Endodermal cell (in vitro differentiated cells): ENCODE data around the gene ACTN1. TPM values are rescaled to one million over a fixed set of nuclear protein-coding genes. Genes with fewer than 3 reads are reported as not detected.
A peak's percentile ranks its signal among the peaks of the same experiment; 100 is the strongest.
"Not testable (repeated sequence)": the region's sequence is repeated elsewhere in the genome, so short reads cannot be mapped to it uniquely, and the experiment has no call there.

Experiments used
- DNase-seq: peaks from one replicate; pipeline ENCODE4 v3.0.0-alpha.2; 2017
- H3K27ac ChIP-seq: 2 replicates; pipeline ENCODE4 v1.5.1; 2013; ENCODE audit warnings: mild to moderate bottlenecking, low read depth, low read length, moderate library complexity
- H3K27me3 ChIP-seq: 2 replicates; pipeline ENCODE4 v1.6.1; 2013; ENCODE audit warnings: mild to moderate bottlenecking, low read length, moderate library complexity; ENCODE audit not compliant: insufficient read depth, control insufficient read depth, poor library complexity, severe bottlenecking
- H3K36me3 ChIP-seq: 2 replicates; pipeline ENCODE4 v1.7.0; 2013; ENCODE audit warnings: mild to moderate bottlenecking, low read length, moderate library complexity; ENCODE audit not compliant: control insufficient read depth, insufficient read depth
- H3K4me1 ChIP-seq: one replicate; pipeline ENCODE4 v1.7.0; 2013; ENCODE audit warnings: low read length; ENCODE audit not compliant: control insufficient read depth, insufficient read depth
- H3K4me3 ChIP-seq: 2 replicates; pipeline ENCODE4 v1.5.1; 2013; ENCODE audit warnings: mild to moderate bottlenecking, low read length, moderate library complexity
- H3K9ac ChIP-seq: 2 replicates; pipeline ENCODE4 v1.6.1; 2013; ENCODE audit warnings: mild to moderate bottlenecking, low read length, moderate library complexity; ENCODE audit not compliant: poor library complexity, severe bottlenecking; ENCODE audit errors: extremely low read depth
- H3K9me3 ChIP-seq: 2 replicates; pipeline ENCODE4 v1.6.1; 2013; ENCODE audit warnings: mild to moderate bottlenecking, low read length, moderate library complexity; ENCODE audit not compliant: control insufficient read depth
- H3K27ac Mint-ChIP-seq: 2 replicates; pipeline ENCODE4 v1.8.0; 2020; ENCODE audit warnings: mixed read lengths
- H3K27me3 Mint-ChIP-seq: 2 replicates; pipeline ENCODE4 v1.8.0; 2021; ENCODE audit warnings: mild to moderate bottlenecking, mixed read lengths; ENCODE audit not compliant: insufficient read depth
- H3K36me3 Mint-ChIP-seq: 2 replicates; pipeline ENCODE4 v1.8.0; 2020; ENCODE audit warnings: low read depth, mixed read lengths
- H3K4me1 Mint-ChIP-seq: 2 replicates; pipeline ENCODE4 v1.8.0; 2020; ENCODE audit warnings: mixed read lengths
- H3K4me3 Mint-ChIP-seq: 2 replicates; pipeline ENCODE4 v1.8.0; 2020; ENCODE audit warnings: mild to moderate bottlenecking, moderate library complexity, mixed read lengths
- H3K9me3 Mint-ChIP-seq: 2 replicates; pipeline ENCODE4 v1.8.0; 2020; ENCODE audit warnings: mild to moderate bottlenecking, mixed read lengths
- CTCF ChIP-seq: fragments of 200-600 bp; sonication (generic); conservative IDR thresholded peaks from 2 replicates; pipeline ENCODE4 v1.5.0; 2021; ENCODE audit warnings: antibody characterized with exemption, mild to moderate bottlenecking
- WGBS, 2 experiments: methylation state at CpG; one replicate each; pipeline versions ENCODE4 v1.1.5 to v1.1.7; 2013; ENCODE audit warnings: missing lambda C conversion rate in 2 of 2, mixed read lengths in 1 of 2; ENCODE audit not compliant: insufficient coverage in 1 of 2, insufficient read length in 1 of 2; 5-methylcytosine and 5-hydroxymethylcytosine counted together
- total RNA-seq, 2 donors: library from RNA; stranded (reverse); fragmentation: NEBNext Ultra II Directional in 1 of 2; extraction: Animal tissue kit (Norgen Biotek cat#: 25700) in 1 of 2; gene quantifications; 2 replicates in 1 of 2; 3 replicates in 1 of 2; pipeline ENCODE4 v1.2.1, GENCODE V29; 2021

ACTN1 gene
- total RNA-seq, 2 donors from 2014 or later: 190 to 275 TPM

GRCh38 chr14:68853749-68854148 lies 125.4 kb downstream of the ACTN1 start:
- Histone ChIP-seq H3K4me3 (no peak overlapping the region), H3K9ac (no peak overlapping the region), H3K27me3 (no peaks in the 10 kb centered on the region), H3K36me3 (no peaks in the 10 kb centered on the region), H3K27ac (no peak overlapping the region), H3K9me3 (peaks cover 5% of the 10 kb centered on the region), H3K4me1 (no peaks in the 10 kb centered on the region)
- no peaks in the 10 kb centered on the region for H3K36me3 Mint-ChIP-seq
- H3K27me3 Mint-ChIP-seq: no peaks in the 10 kb centered on the region
- H3K4me1 Mint-ChIP-seq: peaks cover 14% of the 10 kb centered on the region
- peak; percentile 64 for DNase-seq
- peaks cover 4% of the 10 kb centered on the region for H3K9me3 Mint-ChIP-seq
- 93 to 97% methylated on average over 4 to 6 of the region's 6 CpGs for WGBS, 2 experiments
- no peak overlapping the region for H3K27ac Mint-ChIP-seq
- H3K4me3 Mint-ChIP-seq: no peak overlapping the region
- TF ChIP-seq CTCF: peak; percentile 18

GRCh38 chr14:68852493-68852892 lies 126.6 kb downstream of the ACTN1 start:
- H3K27me3 Mint-ChIP-seq, H3K36me3 ChIP-seq, H3K27ac Mint-ChIP-seq, H3K9ac ChIP-seq, H3K9me3 ChIP-seq, H3K27ac ChIP-seq, H3K9me3 Mint-ChIP-seq, H3K27me3 ChIP-seq, H3K4me1 ChIP-seq, H3K4me1 Mint-ChIP-seq, DNase-seq, H3K4me3 ChIP-seq, H3K36me3 Mint-ChIP-seq, H3K4me3 Mint-ChIP-seq: not testable (repeated sequence)
- 93 to 94% methylated on average over 7 of the region's 7 CpGs for WGBS, 2 experiments

GRCh38 chr14:68851078-68851477 lies 128.0 kb downstream of the ACTN1 start:
- Mint-ChIP-seq H3K36me3 (no peaks in the 10 kb centered on the region), H3K27ac (no peak overlapping the region), H3K9me3 (peaks cover 4% of the 10 kb centered on the region), H3K27me3 (no peaks in the 10 kb centered on the region), H3K4me1 (peaks cover 6% of the 10 kb centered on the region), H3K4me3 (no peak overlapping the region)
- Histone ChIP-seq H3K9me3 (peaks cover 5% of the 10 kb centered on the region), H3K27ac (no peak overlapping the region), H3K9ac (no peak overlapping the region), H3K36me3 (no peaks in the 10 kb centered on the region), H3K27me3 (no peaks in the 10 kb centered on the region), H3K4me3 (no peak overlapping the region), H3K4me1 (no peaks in the 10 kb centered on the region)
- TF ChIP-seq CTCF: no peak
- DNase-seq: no peak
- 85% methylated on average over 5 of the region's 5 CpGs; no CpG with 5 or more reads in 1 of the 2 experiments for WGBS, 2 experiments

- WGBS, 2 experiments: 90 to 100% methylated on average over 2 to 3 of the region's 3 CpGs
- Mint-ChIP-seq H3K9me3 (peaks cover 6% of the 10 kb centered on the region), H3K4me1 (no peaks in the 10 kb centered on the region), H3K27ac (no peak overlapping the region), H3K4me3 (no peak overlapping the region), H3K36me3 (no peaks in the 10 kb centered on the region), H3K27me3 (no peaks in the 10 kb centered on the region)
- H3K9me3 ChIP-seq: peaks cover 10% of the 10 kb centered on the region
- H3K27ac ChIP-seq: no peak overlapping the region
- no peak for TF ChIP-seq CTCF
- no peak overlapping the region for H3K9ac ChIP-seq
- H3K4me3 ChIP-seq: no peak overlapping the region
- peak; percentile 25 for DNase-seq
- H3K36me3 ChIP-seq: no peaks in the 10 kb centered on the region
- no peaks in the 10 kb centered on the region for H3K4me1 ChIP-seq
- H3K27me3 ChIP-seq: no peaks in the 10 kb centered on the region
Measured at GRCh38 chr14:68849416-68849815, 129.7 kb downstream of the ACTN1 start.
